GM12801 (cell line): Measurements from ENCODE around the gene ASPG.

Source experiments
- TF ChIP-seq, protein P1 (sequence below): IDR thresholded peaks from one replicate; pipeline ENCODE4 v1.5.1; 2011; ENCODE audit warnings: control low read depth; ENCODE audit not compliant: insufficient read length; ENCODE audit errors: extremely low read depth

ASPG gene

DNA sequence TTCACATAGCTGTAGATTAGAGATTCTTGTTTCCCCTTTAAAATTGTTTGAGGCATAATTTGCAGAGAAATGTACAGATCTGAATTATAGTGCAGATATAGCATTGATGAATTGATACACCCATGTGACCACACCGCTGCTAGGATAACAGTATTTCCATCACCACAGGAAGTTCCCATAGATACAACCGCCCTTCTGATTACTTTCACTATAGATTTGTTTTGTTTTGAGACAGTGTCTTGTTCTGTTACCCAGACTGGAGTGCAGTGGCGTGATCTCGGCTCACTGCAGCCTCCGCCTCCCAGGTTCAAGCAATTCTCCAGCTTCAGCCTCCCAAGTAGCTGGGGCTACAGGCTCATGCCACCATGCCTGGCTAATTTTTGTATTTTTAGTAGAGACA, 8.8 kb upstream of the ASPG start:
- TF ChIP-seq, protein P1, sequence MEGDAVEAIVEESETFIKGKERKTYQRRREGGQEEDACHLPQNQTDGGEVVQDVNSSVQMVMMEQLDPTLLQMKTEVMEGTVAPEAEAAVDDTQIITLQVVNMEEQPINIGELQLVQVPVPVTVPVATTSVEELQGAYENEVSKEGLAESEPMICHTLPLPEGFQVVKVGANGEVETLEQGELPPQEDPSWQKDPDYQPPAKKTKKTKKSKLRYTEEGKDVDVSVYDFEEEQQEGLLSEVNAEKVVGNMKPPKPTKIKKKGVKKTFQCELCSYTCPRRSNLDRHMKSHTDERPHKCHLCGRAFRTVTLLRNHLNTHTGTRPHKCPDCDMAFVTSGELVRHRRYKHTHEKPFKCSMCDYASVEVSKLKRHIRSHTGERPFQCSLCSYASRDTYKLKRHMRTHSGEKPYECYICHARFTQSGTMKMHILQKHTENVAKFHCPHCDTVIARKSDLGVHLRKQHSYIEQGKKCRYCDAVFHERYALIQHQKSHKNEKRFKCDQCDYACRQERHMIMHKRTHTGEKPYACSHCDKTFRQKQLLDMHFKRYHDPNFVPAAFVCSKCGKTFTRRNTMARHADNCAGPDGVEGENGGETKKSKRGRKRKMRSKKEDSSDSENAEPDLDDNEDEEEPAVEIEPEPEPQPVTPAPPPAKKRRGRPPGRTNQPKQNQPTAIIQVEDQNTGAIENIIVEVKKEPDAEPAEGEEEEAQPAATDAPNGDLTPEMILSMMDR = no peak

DNA sequence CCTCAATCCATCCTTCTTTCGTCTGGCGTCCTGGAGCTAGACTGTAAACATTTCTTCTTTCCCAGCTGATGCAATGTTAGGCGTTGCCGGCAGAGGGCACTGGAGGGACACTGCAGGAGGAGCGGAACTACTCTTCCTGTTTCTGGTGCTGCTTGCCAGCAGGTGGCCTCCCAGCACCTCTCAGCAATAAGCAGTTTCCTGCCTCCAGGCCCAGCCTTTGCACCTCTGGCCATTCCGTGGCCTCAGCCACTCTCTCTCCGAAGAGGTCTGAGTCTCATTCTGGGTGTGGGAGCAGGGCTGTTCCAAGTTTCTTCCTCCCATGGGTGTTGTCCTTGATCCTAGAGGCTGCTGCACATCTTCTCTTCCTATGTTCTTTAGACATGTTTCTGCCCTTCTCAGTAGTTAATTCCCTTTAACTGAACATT, 7.5 kb upstream of the ASPG start:
- TF ChIP-seq, protein P1 = peak; percentile 99

DNA sequence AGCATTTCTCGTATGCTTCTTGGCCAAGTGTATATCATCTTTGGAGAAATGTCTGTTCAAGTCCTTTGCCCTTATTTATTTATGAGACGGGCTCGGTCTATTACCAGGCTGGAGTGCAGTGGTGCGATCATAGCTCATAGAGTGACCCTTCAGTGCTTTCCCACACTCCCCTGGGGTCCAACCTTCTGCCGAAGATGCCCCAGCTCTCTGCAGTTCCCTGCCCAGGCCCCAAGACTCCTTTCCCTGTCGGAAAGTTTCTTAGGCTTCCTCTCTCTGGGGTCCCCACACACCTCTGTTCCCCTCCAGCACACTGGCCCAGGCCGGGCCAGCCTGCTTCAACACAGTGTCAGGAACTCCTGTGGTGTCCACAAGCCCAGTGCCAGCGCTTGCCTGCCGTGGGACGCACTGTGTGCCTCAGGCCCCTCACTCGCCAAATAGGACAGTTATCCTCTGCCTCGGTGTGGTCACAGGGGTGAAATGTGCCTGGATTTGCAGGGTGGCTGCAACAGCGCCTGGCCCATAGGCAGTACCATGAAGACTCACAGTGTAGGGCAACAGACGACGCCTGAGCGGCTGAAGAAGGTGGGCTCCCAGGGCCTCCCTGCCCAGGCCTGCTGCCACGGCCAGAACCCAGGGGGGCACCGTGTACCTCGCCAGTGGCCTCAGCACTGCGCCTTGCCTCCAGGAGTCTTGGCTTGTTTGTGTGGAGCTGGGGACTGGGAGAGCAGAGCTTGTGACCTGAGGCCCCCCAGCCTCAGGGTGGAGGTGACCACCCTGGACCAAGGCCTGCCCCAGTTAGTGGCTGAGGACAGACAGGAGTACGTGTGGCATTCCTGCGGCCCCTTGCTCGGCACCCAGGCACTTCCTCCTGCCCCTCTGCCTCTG, 4.9 kb upstream of the ASPG start:
- TF ChIP-seq, protein P1 = no peak

DNA sequence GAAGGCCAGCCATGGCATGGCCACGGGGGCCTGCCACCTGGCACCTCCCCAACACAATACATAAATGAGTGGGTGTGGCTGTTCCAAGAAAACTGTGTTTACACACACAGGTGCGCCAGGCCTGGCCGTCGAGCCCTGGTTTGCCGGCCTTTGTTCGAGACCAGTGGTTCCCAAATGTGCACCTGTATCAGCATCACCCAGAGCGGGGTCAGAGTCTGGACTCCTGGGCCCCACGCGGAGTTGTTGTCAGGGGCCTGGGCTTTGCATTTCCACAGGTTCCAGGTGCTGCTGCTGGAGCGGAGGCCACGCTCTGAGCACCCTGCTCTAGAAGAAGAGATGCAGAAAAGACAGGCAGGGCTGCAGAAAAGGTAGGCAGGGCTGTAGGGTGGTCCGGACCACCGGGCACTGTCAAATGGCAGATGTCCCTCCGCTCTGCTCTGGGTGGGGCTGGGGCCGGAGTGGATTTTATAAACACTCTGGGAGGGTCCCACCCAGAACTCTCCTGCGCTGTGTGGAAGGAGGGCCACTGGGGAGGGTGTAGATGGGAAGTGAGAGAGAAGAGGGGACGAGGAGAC, 4.2 kb upstream of the ASPG start:
- TF ChIP-seq, protein P1 = no peak

DNA sequence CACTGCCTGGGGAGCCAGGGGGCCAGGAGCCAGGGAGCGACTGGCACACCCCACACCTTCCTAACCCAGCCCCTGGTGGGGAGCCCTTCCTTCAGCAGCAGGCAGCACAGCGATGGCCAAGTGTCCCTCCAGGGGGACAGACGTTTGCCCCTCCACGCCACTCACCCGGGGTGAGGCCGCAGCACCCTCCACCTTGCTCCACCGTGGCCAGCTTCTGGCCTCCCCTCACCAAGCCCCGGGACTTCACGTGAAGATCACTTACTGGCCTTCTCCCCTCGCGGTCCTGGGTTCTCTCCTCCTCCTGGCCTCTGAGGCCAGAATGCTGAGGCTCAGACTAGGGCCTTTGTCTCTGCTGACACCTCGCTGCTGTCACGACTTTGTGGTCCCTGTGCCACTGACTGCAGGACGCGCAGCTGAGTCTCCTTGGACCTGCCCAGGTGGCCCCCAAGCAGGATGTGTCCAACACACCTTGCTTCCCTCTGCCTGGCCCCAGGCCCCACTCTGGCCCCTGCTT, 3.5 kb upstream of the ASPG start:
- TF ChIP-seq, protein P1 = no peak

DNA sequence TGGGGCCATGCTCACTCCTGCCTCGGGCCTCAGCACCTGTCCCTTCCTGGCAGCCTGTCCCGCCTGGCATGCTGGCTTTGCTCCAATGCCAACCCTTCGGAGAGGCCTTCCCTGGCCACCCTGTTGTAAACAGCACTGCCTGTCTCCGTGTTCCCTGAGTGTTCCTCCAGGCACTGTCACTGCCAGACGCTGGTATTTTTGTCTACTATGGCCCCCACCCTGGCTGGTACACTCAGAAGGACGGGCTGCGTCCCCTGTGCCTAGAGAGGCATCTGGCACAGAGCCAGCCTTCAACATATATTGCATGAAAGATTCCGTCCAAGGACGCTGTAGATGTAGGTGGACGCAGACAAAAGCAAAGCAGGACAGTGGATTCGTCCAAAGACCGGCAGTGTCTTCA, 2.7 kb upstream of the ASPG start:
- TF ChIP-seq, protein P1 = no peak

DNA sequence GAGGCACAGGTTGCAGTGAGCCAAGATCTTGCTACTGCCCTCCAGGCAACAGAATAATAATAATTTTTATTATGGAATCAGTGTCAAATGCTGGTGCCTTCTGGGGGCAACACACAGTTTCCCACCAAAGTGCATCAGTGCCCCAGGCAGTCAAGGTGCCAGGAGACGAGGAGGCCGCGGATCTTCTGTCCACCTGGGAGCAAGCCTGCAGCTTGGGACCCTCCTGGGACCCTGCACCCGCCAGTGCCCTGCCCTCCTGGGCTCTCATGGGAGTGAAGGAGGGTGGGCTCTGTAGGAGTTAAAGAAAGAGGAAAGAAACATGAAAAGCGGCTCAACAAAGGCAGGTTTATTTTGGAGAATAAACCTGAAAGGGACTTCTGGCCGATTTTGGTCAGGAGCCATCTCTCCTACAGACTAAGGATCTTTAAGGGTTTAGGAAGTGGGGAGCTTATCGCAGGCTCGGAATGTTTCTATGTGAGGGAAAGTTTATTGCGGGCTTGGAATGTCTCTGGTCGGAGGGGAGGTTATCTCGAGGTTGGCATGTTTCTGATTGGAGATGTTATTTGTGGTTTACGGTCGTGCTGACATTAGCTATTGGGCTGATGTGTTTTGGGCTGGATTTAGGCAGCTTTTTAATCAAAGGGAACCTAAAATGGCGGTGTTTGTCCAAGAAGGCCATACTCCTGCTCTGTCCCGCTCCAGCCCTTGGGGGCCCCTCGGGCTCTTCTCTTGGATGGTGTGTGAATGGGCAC, 1.1 kb upstream of the ASPG start:
- TF ChIP-seq, protein P1 = no peak
